Activated CD4-positive, alpha-beta memory T cell treated with anti-CD3 and anti-CD28 coated beads, Interleukin-2, amount 10 ng/mL, durations not matched to agents 7 days and 5 days (primary cell): ENCODE results near the gene SLC6A13. TPM values are rescaled to one million over a fixed set of nuclear protein-coding genes. Genes with fewer than 3 reads are reported as not detected.
A peak's percentile ranks its signal among the peaks of the same experiment; 100 is the strongest.

Experiments used
- CTCF ChIA-PET: fragments of 350-600 bp; sonication (Branson Sonifier 250); formaldehyde crosslinking; loops from one replicate; lab custom pipeline; 2021; ENCODE audit warnings: antibody characterized with exemption, inconsistent platforms; lab: Charles Lee
- POLR2A ChIA-PET: fragments of 350-600 bp; sonication (Branson Sonifier 250); formaldehyde crosslinking; loops from one replicate; lab custom pipeline; 2021; ENCODE audit warnings: antibody characterized with exemption; lab: Charles Lee
- DNase-seq: peaks from one replicate; pipeline ENCODE4 v3.0.0-alpha.2; 2020
- H3K27ac Mint-ChIP-seq: one replicate; pipeline ENCODE4 v1.8.0; 2021; ENCODE audit warnings: mild to moderate bottlenecking, mixed read lengths
- H3K27me3 Mint-ChIP-seq: one replicate; pipeline ENCODE4 v1.8.0; 2021; ENCODE audit warnings: mixed read lengths
- H3K36me3 Mint-ChIP-seq: one replicate; pipeline ENCODE4 v1.8.0; 2021; ENCODE audit warnings: low read depth, mixed read lengths
- H3K4me1 Mint-ChIP-seq: one replicate; pipeline ENCODE4 v1.8.0; 2021; ENCODE audit warnings: mixed read lengths
- H3K4me3 Mint-ChIP-seq: one replicate; pipeline ENCODE4 v1.8.0; 2021; ENCODE audit warnings: mild to moderate bottlenecking, mixed read lengths
- H3K9me3 Mint-ChIP-seq: one replicate; pipeline ENCODE4 v1.8.0; 2021; ENCODE audit warnings: mixed read lengths
- total RNA-seq, 2 experiments: library from RNA; stranded (reverse); gene quantifications; one replicate each; pipeline ENCODE4 v1.2.3, GENCODE V29; 2021

The SLC6A13 gene
- total RNA-seq, 2 experiments from 2014 or later = not detected

DNA sequence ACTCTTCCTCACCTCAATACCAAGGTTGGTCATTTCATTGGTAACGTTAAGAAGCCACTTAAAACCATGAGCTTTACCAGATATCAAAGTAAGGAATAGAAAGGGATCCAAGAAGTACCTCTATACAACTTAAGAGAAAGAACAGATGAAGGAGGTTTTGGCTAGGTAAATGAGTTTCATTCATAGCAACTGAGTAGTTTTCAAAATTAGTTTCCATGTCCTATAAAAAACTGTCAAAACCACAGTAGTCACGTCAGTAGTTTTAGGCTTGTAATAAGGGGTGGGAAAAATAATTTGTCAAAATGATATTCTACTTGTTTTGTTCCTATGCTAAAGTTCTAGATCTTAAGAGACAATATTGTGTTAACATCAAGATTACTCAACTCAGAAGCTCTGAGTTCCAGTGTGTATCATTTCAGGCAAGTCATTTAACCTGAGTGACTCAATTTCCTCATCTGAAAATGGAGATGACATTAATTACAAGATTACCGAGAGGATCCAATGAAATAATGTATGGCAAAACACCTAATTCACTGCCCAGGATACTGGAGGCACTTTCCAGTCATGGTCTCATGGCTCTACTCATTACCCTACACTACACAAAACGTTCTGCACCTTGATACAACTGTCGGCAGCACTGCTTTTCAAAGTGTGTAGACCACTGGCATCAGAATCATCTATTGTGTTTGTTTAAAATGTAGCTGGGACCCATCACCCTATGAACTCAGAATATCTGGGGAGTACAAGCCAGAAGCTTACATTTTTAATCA lies 24.1 kb upstream of the SLC6A13 start:
- Mint-ChIP-seq H3K4me1 (peaks cover 27% of the 10 kb centered on the region), H3K4me3 (no peak overlapping the region), H3K9me3 (peaks cover 3% of the 10 kb centered on the region), H3K27me3 (no peaks in the 10 kb centered on the region), H3K27ac (peak overlapping the region; percentile 21), H3K36me3 (peaks cover 74% of the 10 kb centered on the region)
- POLR2A ChIA-PET = interaction anchor here (1.3 kb wide), 1 partner anchor 11 kb away, joined by 3 read pairs; no protein-coding TSS in a partner anchor
- CTCF ChIA-PET = no interaction called here
- DNase-seq = no peak

DNA sequence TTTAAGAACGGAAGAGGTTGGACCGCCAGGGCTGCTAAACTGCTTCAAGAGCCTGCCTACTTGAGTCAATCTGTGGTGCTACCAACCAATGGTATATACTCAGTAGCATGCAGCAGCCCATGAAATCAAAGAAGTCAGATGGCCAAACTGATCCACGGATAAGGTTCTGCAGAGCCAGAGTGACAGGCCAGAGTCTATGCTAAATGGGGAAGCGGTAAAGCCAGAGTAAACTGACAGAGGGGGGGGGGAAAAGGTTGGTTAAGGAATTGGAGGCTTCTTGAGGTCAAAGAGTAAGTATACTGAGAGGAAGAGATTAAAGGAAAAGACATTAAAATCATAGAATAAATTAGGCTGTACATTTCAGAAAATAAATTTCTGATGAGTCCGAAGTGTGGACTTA lies 15.4 kb upstream of the SLC6A13 start:
- ChIA-PET POLR2A (interaction anchor here (1.0 kb wide), 1 partner anchor 27 kb away, joined by 3 read pairs; no protein-coding TSS in a partner anchor), CTCF (no interaction called here)
- no peak overlapping the region for H3K27ac Mint-ChIP-seq
- H3K4me1 Mint-ChIP-seq = peaks cover 4% of the 10 kb centered on the region
- H3K36me3 Mint-ChIP-seq = peaks cover 35% of the 10 kb centered on the region
- DNase-seq = no peak
- no peaks in the 10 kb centered on the region for H3K27me3 Mint-ChIP-seq
- H3K4me3 Mint-ChIP-seq = no peak overlapping the region
- H3K9me3 Mint-ChIP-seq = no peaks in the 10 kb centered on the region

DNA sequence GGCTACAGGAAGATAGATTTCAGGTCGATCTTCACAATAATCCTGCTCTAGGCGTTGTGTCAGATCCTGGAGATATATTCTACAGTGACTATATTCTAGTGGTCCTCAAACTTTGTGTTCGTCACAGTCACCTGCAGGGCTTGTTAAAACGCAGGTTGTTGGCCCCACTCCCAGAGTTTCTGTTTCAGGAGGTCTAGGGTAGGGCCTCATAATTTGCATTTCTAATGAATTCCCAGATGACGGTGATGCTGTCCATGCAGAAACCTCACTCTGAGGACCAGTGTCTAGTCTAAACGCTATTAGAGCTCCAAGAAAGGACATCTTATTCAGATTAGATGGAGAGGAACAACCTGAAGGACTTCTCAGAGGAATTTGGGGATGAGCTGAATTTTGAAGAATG lies 13.2 kb upstream of the SLC6A13 start:
- ChIA-PET CTCF (no interaction called here), POLR2A (interaction anchor here (0.9 to 1.2 kb wide), 2 partner anchors 10 to 11 kb away, joined by 3 read pairs; no protein-coding TSS in a partner anchor)

DNA sequence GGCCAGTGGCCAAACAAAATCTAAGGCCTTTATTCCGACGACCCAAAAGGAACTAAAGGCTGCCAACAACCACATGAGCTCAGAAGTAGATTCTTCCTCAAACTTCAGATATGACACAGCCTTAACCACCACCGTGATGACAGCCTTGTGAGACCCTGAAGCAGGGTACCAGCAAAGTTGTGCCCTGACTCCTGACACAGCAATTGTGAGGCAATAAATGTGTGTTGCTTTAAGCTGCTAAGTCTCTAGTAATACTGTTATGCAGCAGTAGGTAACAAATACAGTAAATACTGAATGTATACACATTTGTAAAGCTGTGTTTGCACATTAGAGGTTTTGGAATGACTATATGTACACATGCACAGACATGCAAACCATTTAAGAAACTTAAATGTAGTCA lies 10.7 kb upstream of the SLC6A13 start:
- peaks cover 5% of the 10 kb centered on the region for H3K4me1 Mint-ChIP-seq
- CTCF ChIA-PET = no interaction called here
- H3K27me3 Mint-ChIP-seq = no peaks in the 10 kb centered on the region
- DNase-seq = no peak
- H3K27ac Mint-ChIP-seq = no peak overlapping the region
- peaks cover 5% of the 10 kb centered on the region for H3K36me3 Mint-ChIP-seq
- POLR2A ChIA-PET = no interaction called here
- no peak overlapping the region for H3K4me3 Mint-ChIP-seq
- no peaks in the 10 kb centered on the region for H3K9me3 Mint-ChIP-seq

More for the DNA sequence above, 13.2 kb upstream of the SLC6A13 start:
- Mint-ChIP-seq H3K36me3 (peaks cover 22% of the 10 kb centered on the region), H3K4me1 (peaks cover 5% of the 10 kb centered on the region), H3K9me3 (no peaks in the 10 kb centered on the region), H3K27ac (no peak overlapping the region), H3K27me3 (no peaks in the 10 kb centered on the region), H3K4me3 (no peak overlapping the region)
- DNase-seq = no peak

DNA sequence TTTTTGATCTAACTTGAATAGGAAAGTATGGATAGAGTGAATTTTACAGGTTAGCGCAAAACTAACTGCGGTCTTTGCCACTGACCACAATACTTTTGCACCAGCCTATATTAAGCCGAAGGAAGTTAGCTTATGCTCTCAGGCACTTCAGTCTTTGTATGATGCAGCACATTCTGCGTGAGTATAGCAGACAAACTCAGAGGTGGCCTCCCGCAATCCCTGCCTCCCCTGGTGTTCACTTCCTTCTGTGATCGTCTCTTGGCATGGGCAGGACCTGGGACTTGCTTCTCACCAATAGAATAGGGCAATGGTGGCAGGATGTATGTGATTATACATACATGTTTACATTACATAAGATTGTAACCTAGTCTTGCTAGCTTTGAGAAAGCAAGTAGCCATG lies 10.3 kb upstream of the SLC6A13 start:
- no peak overlapping the region for H3K4me3 Mint-ChIP-seq
- ChIA-PET CTCF (no interaction called here), POLR2A (no interaction called here)
- no peak for DNase-seq
- no peaks in the 10 kb centered on the region for H3K27me3 Mint-ChIP-seq
- H3K36me3 Mint-ChIP-seq = peaks cover 5% of the 10 kb centered on the region
- no peaks in the 10 kb centered on the region for H3K9me3 Mint-ChIP-seq
- H3K4me1 Mint-ChIP-seq = peaks cover 5% of the 10 kb centered on the region
- no peak overlapping the region for H3K27ac Mint-ChIP-seq

DNA sequence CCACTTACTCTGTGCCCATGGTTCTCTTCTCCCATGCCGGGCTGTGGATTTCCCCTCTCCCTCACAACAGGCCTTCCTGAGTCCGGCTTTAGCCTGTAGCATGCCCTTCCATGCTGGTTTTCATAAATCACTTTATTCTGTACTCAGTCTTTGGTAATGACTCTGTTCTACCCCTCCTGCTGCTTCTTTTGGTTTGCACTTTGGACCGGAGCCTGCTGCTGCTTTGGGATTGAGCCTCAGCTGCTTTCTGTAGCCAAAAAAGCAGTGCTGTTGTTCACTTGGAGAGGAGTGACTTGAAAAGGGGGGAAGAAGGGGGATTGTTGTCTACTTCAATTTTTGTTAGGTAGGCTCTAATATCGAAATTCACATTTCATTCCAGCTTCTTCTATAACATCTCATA lies 8.5 kb upstream of the SLC6A13 start:
- ChIA-PET CTCF (interaction anchor here (1.8 kb wide), 1 partner anchor 51 kb away, joined by 5 read pairs; no protein-coding TSS in a partner anchor), POLR2A (no interaction called here)
- peaks cover 3% of the 10 kb centered on the region for H3K27me3 Mint-ChIP-seq
- H3K36me3 Mint-ChIP-seq = no peaks in the 10 kb centered on the region
- no peak for DNase-seq
- no peak overlapping the region for H3K4me3 Mint-ChIP-seq
- no peaks in the 10 kb centered on the region for H3K9me3 Mint-ChIP-seq
- peaks cover 5% of the 10 kb centered on the region for H3K4me1 Mint-ChIP-seq
- no peak overlapping the region for H3K27ac Mint-ChIP-seq

DNA sequence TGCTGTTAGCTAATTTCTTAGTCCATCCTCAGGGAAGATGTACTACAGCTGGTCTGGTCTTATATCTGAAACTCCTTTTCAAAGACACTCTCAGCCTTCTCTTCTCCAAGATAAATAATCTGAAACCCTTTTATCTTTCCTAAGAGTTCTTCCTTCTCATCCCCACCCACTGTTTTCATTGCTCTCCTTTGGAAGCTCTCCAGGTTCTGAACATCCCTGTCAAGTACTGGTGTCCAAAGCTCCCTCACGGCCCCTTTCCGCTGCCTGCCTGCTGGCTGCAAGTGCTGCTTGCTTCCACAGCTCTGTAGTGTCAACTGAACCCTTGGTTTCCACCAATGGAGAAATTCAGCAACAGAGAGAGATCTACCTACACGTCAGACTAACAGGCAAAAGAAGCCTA lies 6.6 kb upstream of the SLC6A13 start:
- no peak overlapping the region for H3K27ac Mint-ChIP-seq
- POLR2A ChIA-PET = no interaction called here
- CTCF ChIA-PET = no interaction called here

DNA sequence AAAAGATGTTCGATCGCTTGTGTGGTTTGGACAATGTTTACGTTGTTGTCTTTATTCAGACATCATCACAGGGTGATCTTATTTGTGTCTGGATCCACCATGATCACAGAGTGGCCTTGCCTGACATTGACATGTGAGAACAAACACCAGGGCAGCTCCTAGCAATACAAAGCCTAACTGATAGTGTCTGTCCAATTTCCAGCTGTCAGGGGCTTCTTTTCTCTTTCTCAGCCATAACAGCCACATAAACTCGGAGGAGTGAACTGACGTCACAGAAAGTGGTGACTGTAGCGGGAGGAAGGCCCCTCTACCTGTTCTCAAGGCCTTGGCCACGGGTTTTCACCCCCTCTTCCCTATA lies 5.8 kb upstream of the SLC6A13 start:
- POLR2A ChIA-PET = no interaction called here
- Mint-ChIP-seq H3K4me3 (no peak overlapping the region), H3K27me3 (peaks cover 10% of the 10 kb centered on the region), H3K27ac (no peak overlapping the region), H3K4me1 (peaks cover 2% of the 10 kb centered on the region), H3K9me3 (no peaks in the 10 kb centered on the region), H3K36me3 (no peaks in the 10 kb centered on the region)
- CTCF ChIA-PET = no interaction called here
- DNase-seq = no peak

More for the DNA sequence above, 6.6 kb upstream of the SLC6A13 start:
- Mint-ChIP-seq H3K27me3 (peaks cover 8% of the 10 kb centered on the region), H3K9me3 (no peaks in the 10 kb centered on the region), H3K4me3 (no peak overlapping the region), H3K36me3 (no peaks in the 10 kb centered on the region), H3K4me1 (peaks cover 3% of the 10 kb centered on the region)
- DNase-seq = no peak

DNA sequence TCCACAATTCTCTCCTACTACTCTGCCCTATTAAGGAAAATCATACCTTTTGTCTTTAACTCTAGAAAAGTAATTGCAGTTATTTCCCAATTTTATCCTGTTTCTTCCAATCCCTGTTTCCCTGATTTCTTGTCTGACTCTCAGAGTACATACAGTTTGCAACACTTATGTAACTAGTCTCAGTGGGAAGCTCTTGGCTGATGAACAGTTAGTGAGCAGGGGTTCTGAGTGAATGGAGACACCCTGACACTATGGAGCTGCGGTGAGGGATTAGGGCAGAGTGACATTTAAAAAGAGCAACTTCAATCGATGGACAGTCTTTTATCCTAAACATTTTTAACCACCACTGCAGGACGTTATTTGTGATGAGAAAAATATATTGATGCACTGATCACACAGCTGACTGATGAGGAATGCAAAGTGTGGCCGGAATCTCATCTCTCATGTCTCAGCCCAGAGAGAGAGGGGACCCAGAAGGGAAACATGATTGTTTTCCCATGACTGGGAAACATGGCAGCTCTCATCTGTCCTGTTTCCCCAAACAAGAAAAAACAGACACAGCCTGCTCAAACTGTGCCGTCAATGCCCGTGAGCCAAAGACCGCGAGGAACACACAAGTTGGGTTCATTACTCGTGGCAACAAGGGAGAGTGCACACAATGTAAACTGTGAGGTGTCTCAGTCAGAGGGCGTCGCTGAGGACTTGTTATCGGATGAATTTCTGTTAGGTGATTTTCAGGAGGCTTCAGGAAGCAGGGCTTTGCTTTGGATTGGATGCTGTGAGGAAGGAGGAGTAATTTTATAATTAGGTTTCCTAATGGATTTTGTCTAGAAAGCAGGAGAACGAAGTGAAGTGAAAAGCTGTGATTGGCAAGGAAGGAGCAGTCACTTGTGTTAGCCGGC lies 5.2 kb upstream of the SLC6A13 start:
- H3K27me3 Mint-ChIP-seq = peaks cover 12% of the 10 kb centered on the region
- no peaks in the 10 kb centered on the region for H3K9me3 Mint-ChIP-seq
- ChIA-PET POLR2A (no interaction called here), CTCF (no interaction called here)
- no peak for DNase-seq
- no peaks in the 10 kb centered on the region for H3K36me3 Mint-ChIP-seq
- no peaks in the 10 kb centered on the region for H3K4me1 Mint-ChIP-seq
- H3K4me3 Mint-ChIP-seq = no peak overlapping the region
- no peak overlapping the region for H3K27ac Mint-ChIP-seq

DNA sequence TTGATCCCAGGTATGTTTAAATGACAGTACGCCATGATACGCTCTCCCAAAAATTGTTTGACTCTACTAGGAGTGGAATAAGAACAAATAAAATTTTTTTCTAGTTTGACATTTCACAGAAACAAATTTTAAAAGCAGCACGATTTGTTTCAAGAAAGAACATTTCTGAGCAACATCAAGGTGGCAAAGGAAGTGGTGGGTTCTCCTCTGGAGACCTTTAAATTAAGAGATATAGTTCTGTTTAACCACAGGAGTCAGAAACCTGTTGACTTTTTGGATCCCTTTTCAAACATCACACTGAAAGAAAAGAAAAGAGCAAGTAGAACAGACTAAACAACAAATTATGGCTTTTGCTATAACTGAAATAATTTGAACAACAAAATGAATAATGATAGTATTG lies 2.5 kb upstream of the SLC6A13 start:
- no peak overlapping the region for H3K4me3 Mint-ChIP-seq
- ChIA-PET POLR2A (no interaction called here), CTCF (no interaction called here)
- no peaks in the 10 kb centered on the region for H3K4me1 Mint-ChIP-seq
- peaks cover 14% of the 10 kb centered on the region for H3K27me3 Mint-ChIP-seq
- no peaks in the 10 kb centered on the region for H3K9me3 Mint-ChIP-seq
- H3K36me3 Mint-ChIP-seq = no peaks in the 10 kb centered on the region
- no peak overlapping the region for H3K27ac Mint-ChIP-seq
- no peak for DNase-seq

DNA sequence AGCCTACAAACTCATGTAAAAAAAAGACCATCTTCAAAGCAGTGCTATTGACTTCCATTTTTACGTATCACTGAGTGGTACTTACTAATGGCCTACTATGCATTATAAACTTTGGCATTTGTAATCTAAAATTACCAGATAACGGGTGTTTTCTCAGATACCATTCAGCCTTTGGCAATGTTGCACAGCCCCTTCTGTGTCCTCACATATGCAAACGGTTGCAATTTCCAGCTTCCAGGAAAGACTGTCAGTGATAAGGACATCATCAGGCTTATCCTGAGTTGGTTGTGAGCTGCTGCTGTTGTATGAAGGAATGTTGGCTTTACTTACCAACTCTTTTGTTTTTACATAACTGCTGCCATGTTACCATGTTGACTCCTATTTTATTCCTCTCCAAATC lies 1.6 kb upstream of the SLC6A13 start:
- no peak overlapping the region for H3K4me3 Mint-ChIP-seq
- H3K27ac Mint-ChIP-seq = no peak overlapping the region
- POLR2A ChIA-PET = no interaction called here
- no peaks in the 10 kb centered on the region for H3K4me1 Mint-ChIP-seq
- H3K36me3 Mint-ChIP-seq = no peaks in the 10 kb centered on the region
- H3K27me3 Mint-ChIP-seq = peaks cover 19% of the 10 kb centered on the region
- CTCF ChIA-PET = no interaction called here
- no peak for DNase-seq
- no peaks in the 10 kb centered on the region for H3K9me3 Mint-ChIP-seq

DNA sequence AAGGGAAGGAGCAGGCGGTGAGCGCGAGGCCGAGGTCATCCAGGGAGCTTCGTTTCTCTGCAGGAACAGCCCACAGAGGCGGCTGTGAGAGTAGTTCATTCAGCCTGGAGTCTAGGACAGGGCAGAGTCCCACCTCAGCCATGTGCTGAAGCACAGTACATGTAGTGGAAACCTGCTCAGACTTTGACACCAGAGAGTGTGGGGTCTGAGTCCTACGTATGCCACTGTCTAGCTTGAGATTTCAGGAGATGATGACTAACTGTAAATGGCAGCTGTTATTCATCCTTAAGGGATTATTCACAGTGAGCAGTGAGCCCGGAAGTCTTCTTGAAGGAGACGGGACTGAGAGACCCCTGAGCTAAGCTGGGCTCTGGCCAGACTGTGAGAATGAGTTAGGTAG lies 938 bp upstream of the SLC6A13 start:
- Mint-ChIP-seq H3K9me3 (no peaks in the 10 kb centered on the region), H3K27ac (no peak overlapping the region), H3K36me3 (no peaks in the 10 kb centered on the region), H3K27me3 (peaks cover 19% of the 10 kb centered on the region), H3K4me3 (no peak overlapping the region), H3K4me1 (no peaks in the 10 kb centered on the region)
- ChIA-PET POLR2A (no interaction called here), CTCF (no interaction called here)
- DNase-seq = no peak

DNA sequence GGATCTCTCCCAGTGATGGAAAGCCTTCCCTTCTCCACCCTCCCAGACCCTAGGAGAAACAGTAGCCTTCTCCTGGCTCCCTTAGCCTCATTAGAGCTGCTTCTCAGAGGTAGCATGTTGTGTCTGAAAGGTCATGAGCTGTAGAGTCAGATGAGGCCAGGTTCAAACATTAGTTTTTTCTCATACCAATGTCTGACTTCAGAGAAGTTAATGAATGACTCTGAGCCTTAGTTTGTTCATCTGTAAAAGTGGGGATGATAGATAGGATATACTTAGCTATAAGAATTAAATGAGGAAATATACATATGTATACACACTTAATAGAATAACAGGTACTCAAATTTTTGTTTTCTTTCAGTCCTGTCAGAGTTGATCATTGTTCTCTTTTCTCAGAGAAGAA lies 523 bp downstream of the SLC6A13 start:
- no peaks in the 10 kb centered on the region for H3K9me3 Mint-ChIP-seq
- ChIA-PET CTCF (no interaction called here), POLR2A (no interaction called here)
- no peaks in the 10 kb centered on the region for H3K4me1 Mint-ChIP-seq
- peaks cover 19% of the 10 kb centered on the region for H3K27me3 Mint-ChIP-seq
- no peak overlapping the region for H3K4me3 Mint-ChIP-seq
- no peaks in the 10 kb centered on the region for H3K36me3 Mint-ChIP-seq
- no peak for DNase-seq
- H3K27ac Mint-ChIP-seq = no peak overlapping the region
